K562 (cell line): ENCODE data around the gene TMEM107. TPM values are rescaled to one million over a fixed set of nuclear protein-coding genes. Genes with fewer than 3 reads are reported as not detected.

ENCODE experiments used
- CBX5 ChIP-seq: IDR thresholded peaks from 2 replicates; pipeline ENCODE4 v1.6.1; 2014; ENCODE audit warnings: low read depth, borderline replicate concordance
- DIDO1 ChIP-seq: fragments of 450-650 bp; IDR thresholded peaks from 2 replicates; pipeline ENCODE4 v1.6.1; 2016; ENCODE audit warnings: low read depth, missing biosample characterization, missing genetic modification characterization
- HDGF ChIP-seq: fragments of 450-650 bp; IDR thresholded peaks from 2 replicates; pipeline ENCODE4 v1.6.1; 2016
- HNRNPL ChIP-seq: fragments of 200-400 bp; formaldehyde crosslinking; IDR thresholded peaks from 2 replicates; pipeline ENCODE4 v1.6.1; 2017; ENCODE audit warnings: low read depth, mild to moderate bottlenecking, low read length
- JUND ChIP-seq, 2 experiments: IDR thresholded peaks; 2 replicates in 1 of 2; 3 replicates in 1 of 2; pipeline ENCODE4 v1.6.1; 2011; ENCODE audit warnings: borderline replicate concordance in 2 of 2, low read depth in 2 of 2, low read length in 2 of 2, improper control_type of control experiment in 1 of 2, missing biosample characterization in 1 of 2, missing genetic modification characterization in 1 of 2, missing genetic modification reagents in 1 of 2
- MCM5 ChIP-seq: fragments of 450-650 bp; IDR thresholded peaks from 2 replicates; pipeline ENCODE4 v1.6.1; 2016; ENCODE audit warnings: low read depth
- SMARCC2 ChIP-seq: fragments of 450-650 bp; IDR thresholded peaks from 2 replicates; pipeline ENCODE4 v1.6.1; 2017; ENCODE audit warnings: antibody characterized with exemption, moderate library complexity, mild to moderate bottlenecking, low read depth
- TAL1 ChIP-seq: fragments of 450-650 bp; IDR thresholded peaks from 2 replicates; pipeline ENCODE4 v1.6.1; 2016; ENCODE audit warnings: mild to moderate bottlenecking
- ZNF146 ChIP-seq: IDR thresholded peaks from one replicate; pipeline ENCODE4 v1.6.1; 2018; ENCODE audit warnings: missing compliant biosample characterization; ENCODE audit not compliant: unreplicated experiment
- ZNF165 ChIP-seq: fragments of 250-450 bp; sonication (Bioruptor Pico); IDR thresholded peaks from 2 replicates; pipeline ENCODE4 v1.4.0; 2020; ENCODE audit warnings: borderline replicate concordance
- ZNF436 ChIP-seq: fragments of 250-450, 450-650 bp; sonication (Bioruptor Pico); formaldehyde crosslinking; IDR thresholded peaks from 2 replicates; pipeline ENCODE4 v1.7.0; 2020; ENCODE audit warnings: mild to moderate bottlenecking
- ZNF586 ChIP-seq: fragments of 450-650 bp; formaldehyde crosslinking; conservative IDR thresholded peaks from 2 replicates; pipeline ENCODE4 v1.4.0; 2020; ENCODE audit warnings: mild to moderate bottlenecking, moderate library complexity
- polyA plus RNA-seq, 8 experiments: library from polyadenylated mRNA; depleted of rRNA in 4 of 8; stranded (reverse) in 5 of 8; unstranded in 3 of 8; fragments of >200 nt; fragmentation: Nextera tagmentation in 2 of 8; fragmentation: Illumina TruSeq in 1 of 8; extraction: Ambion mirVana in 2 of 8; extraction: Trizol in 1 of 8; gene quantifications; 2 replicates each; pipeline versions ENCODE4 v1.2.1 to v1.2.3, GENCODE V29; 2011 to 2014; ENCODE audit warnings: inconsistent platforms in 1 of 8, missing spikeins in 1 of 8
- total RNA-seq, 7 experiments: library from RNA; depleted of rRNA in 6 of 7; stranded (reverse); fragments of >200 nt in 6 of 7; fragmentation: Illumina TruSeq in 2 of 7; extraction: Trizol in 2 of 7; gene quantifications; 2 replicates each; pipeline versions ENCODE4 v1.2.1 to v1.2.3, GENCODE V29; 2011 to 2021; ENCODE audit warnings: low replicate concordance in 1 of 7
- TF ChIP-seq, protein P1 (sequence below), 2 experiments: IDR thresholded peaks; 2 replicates each; pipeline ENCODE4 v1.6.1; 2011; ENCODE audit warnings: borderline replicate concordance in 1 of 2, control low read depth in 1 of 2, low read depth in 1 of 2, low read length in 1 of 2, mild to moderate bottlenecking in 1 of 2, mixed read lengths in 1 of 2, moderate library complexity in 1 of 2; ENCODE audit not compliant: insufficient read depth in 1 of 2, insufficient read length in 1 of 2, poor library complexity in 1 of 2, severe bottlenecking in 1 of 2; ENCODE audit errors: extremely low read depth in 1 of 2
- TF ChIP-seq, protein P2 (sequence below): fragments of 250-450 bp; sonication (Bioruptor Pico); IDR thresholded peaks from 2 replicates; pipeline ENCODE4 v1.8.0; 2021; ENCODE audit warnings: moderate library complexity, mild to moderate bottlenecking, inconsistent platforms
- TF ChIP-seq, protein P3 (sequence below): fragments of 200-800 bp; sonication (Bioruptor generic); IDR thresholded peaks from 2 replicates; pipeline ENCODE4 v1.6.1; 2017; ENCODE audit warnings: missing genetic modification characterization, missing compliant biosample characterization

The TMEM107 gene
- total and polyA plus RNA-seq, 9 of the 15 experiments (the other 6 are each of a cell fraction or from before 2014, with no cell fraction given): 7.1 to 26.2 (median 16.9) TPM

DNA sequence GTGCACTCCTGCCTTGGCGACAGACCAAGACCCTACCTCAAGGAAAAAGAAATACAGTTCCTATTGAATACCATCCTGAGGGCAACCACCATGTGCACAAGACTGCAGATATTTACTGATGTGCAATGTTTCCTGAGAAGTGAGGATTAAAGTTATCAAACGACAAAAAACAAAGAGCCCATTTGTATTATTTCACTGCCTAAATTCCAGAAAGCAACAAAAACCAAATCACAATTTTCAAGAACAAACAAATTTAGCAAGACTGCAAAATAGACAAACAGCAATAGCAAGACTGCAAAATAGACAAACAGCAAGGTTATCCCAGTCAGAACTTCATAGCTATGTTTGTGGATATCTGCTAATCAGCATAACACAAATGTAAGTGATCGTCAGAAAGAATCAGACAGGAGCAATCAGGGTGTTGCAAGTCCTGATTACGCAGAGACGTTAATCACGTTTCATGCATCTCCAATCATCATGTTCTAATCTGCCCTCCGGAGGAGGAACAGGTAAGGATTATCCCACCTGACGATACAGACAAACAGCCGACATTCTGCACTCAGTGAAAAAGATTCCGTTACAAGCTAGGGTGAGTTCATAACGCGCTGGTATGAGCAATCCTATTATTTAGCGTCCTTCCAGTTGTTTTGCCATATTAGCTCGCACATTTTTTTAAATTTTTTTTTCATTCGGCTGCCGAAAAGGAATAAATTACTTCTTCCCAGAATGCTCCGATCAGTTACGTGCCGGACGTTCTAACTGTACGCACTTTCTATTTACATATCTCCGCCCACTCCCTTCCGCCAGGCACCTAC lies 2.9 kb downstream of the TMEM107 start (continued):
- TF ChIP-seq ZNF146 (CRISPR knock-in tag): no peak
- TF ChIP-seq ZNF586: 0 out of 2 replicates have a peak, but pooled peaks have one; percentile 76
- TF ChIP-seq HDGF: no peak
- TF ChIP-seq ZNF436 (CRISPR knock-in tag): peak; percentile 90
- peak; percentile 65 for TF ChIP-seq JUND (IDR thresholded peaks at IDR 0.05; ENCODE audit: borderline replicate concordance, low read depth, low read length)
- peak; percentile 81; the same call in 2 of the 3 replicates for TF ChIP-seq JUND (tag; IDR thresholded peaks at IDR 0.05; ENCODE audit: borderline replicate concordance, low read depth, low read length)
- TF ChIP-seq TAL1: peak; percentile 71
- TF ChIP-seq MCM5: no peak
- TF ChIP-seq CBX5: no peak
- TF ChIP-seq DIDO1 (tag): no peak
- no peak for TF ChIP-seq ZNF165 (CRISPR knock-in tag)
- TF ChIP-seq, protein P1, sequence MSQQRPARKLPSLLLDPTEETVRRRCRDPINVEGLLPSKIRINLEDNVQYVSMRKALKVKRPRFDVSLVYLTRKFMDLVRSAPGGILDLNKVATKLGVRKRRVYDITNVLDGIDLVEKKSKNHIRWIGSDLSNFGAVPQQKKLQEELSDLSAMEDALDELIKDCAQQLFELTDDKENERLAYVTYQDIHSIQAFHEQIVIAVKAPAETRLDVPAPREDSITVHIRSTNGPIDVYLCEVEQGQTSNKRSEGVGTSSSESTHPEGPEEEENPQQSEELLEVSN (IDR thresholded peaks at IDR 0.05; ENCODE audit: borderline replicate concordance in 1 of 2, extremely low read depth in 1 of 2, insufficient read depth in 1 of 2, insufficient read length in 1 of 2, low read depth in 1 of 2, low read length in 1 of 2, poor library complexity in 1 of 2, severe bottlenecking in 1 of 2): no peak
- TF ChIP-seq HNRNPL: peak; percentile 90
- no peak; the same call in 1 of the 2 replicates for TF ChIP-seq SMARCC2
- TF ChIP-seq, protein P2, sequence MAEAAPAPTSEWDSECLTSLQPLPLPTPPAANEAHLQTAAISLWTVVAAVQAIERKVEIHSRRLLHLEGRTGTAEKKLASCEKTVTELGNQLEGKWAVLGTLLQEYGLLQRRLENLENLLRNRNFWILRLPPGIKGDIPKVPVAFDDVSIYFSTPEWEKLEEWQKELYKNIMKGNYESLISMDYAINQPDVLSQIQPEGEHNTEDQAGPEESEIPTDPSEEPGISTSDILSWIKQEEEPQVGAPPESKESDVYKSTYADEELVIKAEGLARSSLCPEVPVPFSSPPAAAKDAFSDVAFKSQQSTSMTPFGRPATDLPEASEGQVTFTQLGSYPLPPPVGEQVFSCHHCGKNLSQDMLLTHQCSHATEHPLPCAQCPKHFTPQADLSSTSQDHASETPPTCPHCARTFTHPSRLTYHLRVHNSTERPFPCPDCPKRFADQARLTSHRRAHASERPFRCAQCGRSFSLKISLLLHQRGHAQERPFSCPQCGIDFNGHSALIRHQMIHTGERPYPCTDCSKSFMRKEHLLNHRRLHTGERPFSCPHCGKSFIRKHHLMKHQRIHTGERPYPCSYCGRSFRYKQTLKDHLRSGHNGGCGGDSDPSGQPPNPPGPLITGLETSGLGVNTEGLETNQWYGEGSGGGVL (CRISPR knock-in tag): no peak
- TF ChIP-seq, protein P3, sequence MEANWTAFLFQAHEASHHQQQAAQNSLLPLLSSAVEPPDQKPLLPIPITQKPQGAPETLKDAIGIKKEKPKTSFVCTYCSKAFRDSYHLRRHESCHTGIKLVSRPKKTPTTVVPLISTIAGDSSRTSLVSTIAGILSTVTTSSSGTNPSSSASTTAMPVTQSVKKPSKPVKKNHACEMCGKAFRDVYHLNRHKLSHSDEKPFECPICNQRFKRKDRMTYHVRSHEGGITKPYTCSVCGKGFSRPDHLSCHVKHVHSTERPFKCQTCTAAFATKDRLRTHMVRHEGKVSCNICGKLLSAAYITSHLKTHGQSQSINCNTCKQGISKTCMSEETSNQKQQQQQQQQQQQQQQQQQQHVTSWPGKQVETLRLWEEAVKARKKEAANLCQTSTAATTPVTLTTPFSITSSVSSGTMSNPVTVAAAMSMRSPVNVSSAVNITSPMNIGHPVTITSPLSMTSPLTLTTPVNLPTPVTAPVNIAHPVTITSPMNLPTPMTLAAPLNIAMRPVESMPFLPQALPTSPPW: peak; percentile 41; the same call in 1 of the 2 replicates
